Stimulated activated CD4-positive, alpha-beta T cell treated with anti-CD3 and anti-CD28 coated beads, Interleukin-1b, Interleukin-23, amount 100 ng/mL, for 1 hour (primary cell): ENCODE measurements around the gene CDC34.

ENCODE experiments used
- DNase-seq, 2 donors: peaks; one replicate each; pipeline ENCODE4 v3.0.0-alpha.2; 2020; ENCODE audit warnings: low read depth in 2 of 2

Gene CDC34

GRCh38 chr19:542173-542866, 10.8 kb downstream of the CDC34 start:
- DNase-seq: no peak

- DNase-seq: peak; percentile 46 to 50
Observed at GRCh38 chr19:543910-544608, 12.5 kb downstream of the CDC34 start, which contains the start of gene GZMM. GZMM (plus strand) TSS chr19:544053; CDS start chr19:544072, 19 bp downstream.

GRCh38 chr19:547117-547516, 15.6 kb downstream of the CDC34 start:
- DNase-seq: no peak

GRCh38 chr19:547836-548720, 16.5 kb downstream of the CDC34 start:
- DNase-seq: no peak

- DNase-seq: no peak
Observed at GRCh38 chr19:548886-549830, 17.6 kb downstream of the CDC34 start.

- no peak for DNase-seq
Observed at GRCh38 chr19:554817-555216, 23.3 kb downstream of the CDC34 start.

GRCh38 chr19:555474-555808, 23.9 kb downstream of the CDC34 start:
- DNase-seq: no peak

- DNase-seq: no peak
Observed at GRCh38 chr19:556611-557382, 25.2 kb downstream of the CDC34 start.

GRCh38 chr19:558770-559439, 27.3 kb downstream of the CDC34 start:
- no peak for DNase-seq

GRCh38 chr19:560121-560520, 28.6 kb downstream of the CDC34 start:
- DNase-seq: no peak

GRCh38 chr19:566403-566802, 34.8 kb downstream of the CDC34 start:
- no peak for DNase-seq

- DNase-seq: no peak
Observed at GRCh38 chr19:566844-567243, 35.3 kb downstream of the CDC34 start.

GRCh38 chr19:567296-567900, 35.8 kb downstream of the CDC34 start:
- no peak for DNase-seq

- no peak for DNase-seq
Observed at GRCh38 chr19:570251-570686, 38.7 kb downstream of the CDC34 start.

GRCh38 chr19:570937-571565, 39.5 kb downstream of the CDC34 start:
- DNase-seq: no peak

GRCh38 chr19:571566-571974, 40.0 kb downstream of the CDC34 start:
- no peak for DNase-seq

- peak; percentile 93 to 97 for DNase-seq
Observed at GRCh38 chr19:572140-572742, 40.7 kb downstream of the CDC34 start, which contains the start of gene BSG. BSG (plus strand) TSS chr19:572596; CDS start chr19:572635, 39 bp downstream.

- no peak for DNase-seq
Observed at GRCh38 chr19:572743-573518, 41.4 kb downstream of the CDC34 start.
